Skeletal muscle tissue (tissue), 4 donors: ENCODE results near the gene DROSHA. TPM values are rescaled to one million over a fixed set of nuclear protein-coding genes. Genes with fewer than 3 reads are reported as not detected.
A peak's percentile ranks its signal among the peaks of the same experiment; 100 is the strongest.

Experiments
- H3K27ac ChIP-seq: one replicate; pipeline ENCODE4 v1.7.0; 2013; ENCODE audit warnings: mild to moderate bottlenecking, low read depth, low read length, inconsistent platforms
- H3K27me3 ChIP-seq, 3 donors: one replicate each; pipeline ENCODE4 v1.7.0; 2013; ENCODE audit warnings: low read length in 3 of 3; ENCODE audit not compliant: control insufficient read depth in 3 of 3, insufficient read depth in 3 of 3
- H3K36me3 ChIP-seq, 3 donors: one replicate each; pipeline ENCODE4 v1.7.0; 2013; ENCODE audit warnings: low read length in 3 of 3; ENCODE audit not compliant: control insufficient read depth in 3 of 3, insufficient read depth in 3 of 3
- H3K4me1 ChIP-seq, 3 donors: one replicate each; pipeline ENCODE4 v1.7.0; 2013; ENCODE audit warnings: low read length in 3 of 3, mild to moderate bottlenecking in 3 of 3; ENCODE audit not compliant: control insufficient read depth in 3 of 3, insufficient read depth in 3 of 3
- H3K4me3 ChIP-seq, 3 donors: one replicate each; pipeline ENCODE4 v1.7.0; 2013; ENCODE audit warnings: low read length in 3 of 3
- H3K9ac ChIP-seq, 3 donors: one replicate each; pipeline ENCODE4 v1.7.0; 2013; ENCODE audit warnings: low read length in 3 of 3, mild to moderate bottlenecking in 3 of 3, moderate library complexity in 2 of 3, low read depth in 1 of 3
- H3K9me3 ChIP-seq, 3 donors: one replicate each; pipeline ENCODE4 v1.7.0; 2013; ENCODE audit warnings: low read length in 3 of 3; ENCODE audit not compliant: control insufficient read depth in 3 of 3
- total RNA-seq: library from RNA; depleted of rRNA; stranded (reverse); fragments of >200 nt; gene quantifications from one replicate; pipeline ENCODE4 v1.2.3, GENCODE V29; 2014
- donor health status: Osteomylitis.

DROSHA gene
- total RNA-seq, 1 donor from 2014 or later: 67.3 TPM

DNA sequence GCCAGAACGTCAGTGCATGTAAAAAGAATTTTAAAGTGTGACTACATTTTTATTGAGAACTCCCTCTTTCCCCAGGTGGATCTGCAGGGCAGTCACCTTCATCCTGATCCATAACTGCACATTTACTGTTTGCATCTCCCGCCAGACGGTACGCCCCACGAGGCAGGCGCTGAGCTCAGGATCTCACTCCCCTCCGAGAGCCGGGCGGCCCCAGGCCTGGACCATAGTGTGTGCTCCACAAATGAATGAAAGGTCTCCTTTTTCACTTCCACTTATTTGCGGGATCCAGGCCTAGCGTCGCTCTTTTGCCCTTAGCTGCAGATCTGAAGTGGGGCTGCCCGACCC lies 378 bp downstream of the DROSHA start:
- Histone ChIP-seq H3K9ac (peak overlapping the region; percentile 87 to 95 (median 91)), H3K9me3 (no peaks in the 10 kb centered on the region), H3K36me3 (peaks cover 29 to 44% (median 38%) of the 10 kb centered on the region in 3 donors), H3K27me3 (no peaks in the 10 kb centered on the region), H3K27ac (peak overlapping the region; percentile 72), H3K4me3 (peak overlapping the region; percentile 95 to 99 (median 98)), H3K4me1 (peaks cover 20 to 30% (median 29%) of the 10 kb centered on the region in 3 donors)

DNA sequence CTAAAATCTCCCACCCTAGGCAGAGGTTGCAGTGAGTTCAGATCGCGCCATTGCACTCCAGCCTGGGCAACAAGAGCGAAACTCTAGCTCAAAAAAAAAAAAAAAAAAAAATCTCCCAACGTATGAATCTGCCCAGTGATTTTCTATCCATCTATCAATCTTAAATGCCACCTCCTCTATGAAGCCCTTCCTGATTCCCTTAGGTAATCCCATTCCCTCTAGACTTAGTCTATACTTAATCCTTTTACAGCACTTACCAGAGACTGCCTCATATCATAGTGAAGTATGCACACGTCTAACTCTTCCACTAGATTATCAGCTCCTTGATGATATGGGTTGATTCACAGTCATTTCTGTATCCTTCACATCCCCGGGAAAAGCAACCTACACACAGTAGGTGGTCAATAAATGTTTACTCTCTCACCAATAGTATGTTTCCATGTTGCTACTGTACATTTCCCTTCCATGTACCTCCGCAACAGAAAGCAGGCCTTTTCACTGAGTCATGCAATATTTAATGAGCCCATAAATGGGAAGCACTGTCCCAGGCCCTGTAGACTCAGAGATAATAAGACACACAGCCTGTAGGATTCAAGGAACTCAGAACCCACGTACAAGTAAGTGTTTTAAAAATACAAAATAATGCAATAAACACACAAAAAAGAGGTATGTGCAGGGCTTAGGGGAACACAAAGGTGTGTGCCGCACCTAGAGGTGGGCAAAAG lies 1.2 kb downstream of the DROSHA start:
- Histone ChIP-seq H3K4me3 (peak overlapping the region; percentile 95 to 99 (median 98)), H3K27me3 (no peaks in the 10 kb centered on the region), H3K9ac (peak overlapping the region; percentile 87 to 95 (median 91)), H3K4me1 (peaks cover 20 to 30% (median 29%) of the 10 kb centered on the region in 3 donors), H3K36me3 (peaks cover 36 to 48% (median 45%) of the 10 kb centered on the region in 3 donors), H3K9me3 (no peaks in the 10 kb centered on the region), H3K27ac (no peak overlapping the region)

DNA sequence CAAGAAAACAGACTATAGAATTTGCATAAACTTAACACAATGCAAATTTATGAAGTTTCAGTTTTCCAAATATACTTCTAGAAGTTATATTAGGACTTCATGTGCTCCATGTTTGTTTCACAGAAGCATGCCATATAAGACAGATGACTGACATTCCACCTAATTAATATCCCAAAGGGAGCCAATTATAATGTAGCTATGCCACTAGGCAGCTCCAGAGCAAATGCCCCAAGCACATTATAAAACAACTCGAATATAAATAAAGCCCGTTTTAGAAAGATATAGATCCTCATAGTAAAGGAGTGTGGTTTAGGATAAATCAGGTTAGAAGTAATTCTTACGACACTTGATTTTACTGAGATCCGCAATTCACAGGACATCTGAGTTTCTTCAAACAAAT lies 8.9 kb downstream of the DROSHA start:
- Histone ChIP-seq H3K9ac (no peak overlapping the region), H3K4me1 (no peaks in the 10 kb centered on the region), H3K27me3 (no peaks in the 10 kb centered on the region), H3K4me3 (no peak overlapping the region), H3K36me3 (peaks cover 29 to 51% (median 41%) of the 10 kb centered on the region in 3 donors), H3K27ac (no peak overlapping the region), H3K9me3 (no peaks in the 10 kb centered on the region)

DNA sequence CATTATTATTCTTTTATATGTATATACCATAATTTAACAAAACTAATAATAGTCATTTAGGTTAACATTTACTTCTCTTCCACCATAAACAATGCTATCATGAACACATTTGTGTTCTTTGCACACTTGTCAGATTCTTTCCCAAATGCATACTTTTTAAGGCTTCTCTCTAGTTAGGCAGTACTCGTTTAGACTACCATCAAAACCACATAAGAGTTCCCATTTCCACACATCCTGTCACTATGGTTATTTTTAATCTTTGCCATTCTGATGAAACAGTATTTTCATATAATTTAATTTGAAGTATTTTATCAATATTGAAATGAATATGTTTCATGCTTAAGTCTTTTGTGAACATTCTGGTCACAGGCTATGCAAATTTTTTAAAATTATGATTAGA lies 15.1 kb downstream of the DROSHA start:
- no peak overlapping the region for H3K4me3 ChIP-seq
- H3K27ac ChIP-seq: no peak overlapping the region
- no peaks in the 10 kb centered on the region for H3K27me3 ChIP-seq
- no peaks in the 10 kb centered on the region for H3K9me3 ChIP-seq
- no peaks in the 10 kb centered on the region for H3K4me1 ChIP-seq
- peaks cover 17 to 34% (median 30%) of the 10 kb centered on the region in 3 donors for H3K36me3 ChIP-seq
- no peak overlapping the region for H3K9ac ChIP-seq

DNA sequence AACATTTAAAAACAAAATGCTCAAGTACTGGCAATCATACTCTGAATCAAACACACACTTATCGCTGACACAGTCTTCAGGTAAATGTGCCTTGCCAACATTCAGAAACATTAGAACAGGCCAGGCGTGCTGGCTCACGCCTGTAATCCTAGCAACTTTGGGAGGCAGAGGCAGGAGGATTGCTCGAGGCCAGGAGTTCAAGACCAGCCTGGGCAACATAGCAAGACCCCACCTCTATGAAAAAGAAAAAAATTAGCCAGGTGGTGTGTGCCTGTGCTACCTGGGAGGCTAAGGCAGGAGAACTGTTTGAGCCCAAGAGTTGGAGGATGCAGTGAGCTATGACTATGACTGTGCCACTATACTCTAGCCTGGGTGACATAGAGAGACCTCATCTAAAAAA lies 20.6 kb downstream of the DROSHA start:
- Histone ChIP-seq H3K36me3 (peaks cover 44 to 57% (median 55%) of the 10 kb centered on the region in 3 donors), H3K9ac (no peak overlapping the region), H3K9me3 (no peaks in the 10 kb centered on the region), H3K27ac (no peak overlapping the region), H3K27me3 (no peaks in the 10 kb centered on the region), H3K4me1 (no peaks in the 10 kb centered on the region), H3K4me3 (no peak overlapping the region)

DNA sequence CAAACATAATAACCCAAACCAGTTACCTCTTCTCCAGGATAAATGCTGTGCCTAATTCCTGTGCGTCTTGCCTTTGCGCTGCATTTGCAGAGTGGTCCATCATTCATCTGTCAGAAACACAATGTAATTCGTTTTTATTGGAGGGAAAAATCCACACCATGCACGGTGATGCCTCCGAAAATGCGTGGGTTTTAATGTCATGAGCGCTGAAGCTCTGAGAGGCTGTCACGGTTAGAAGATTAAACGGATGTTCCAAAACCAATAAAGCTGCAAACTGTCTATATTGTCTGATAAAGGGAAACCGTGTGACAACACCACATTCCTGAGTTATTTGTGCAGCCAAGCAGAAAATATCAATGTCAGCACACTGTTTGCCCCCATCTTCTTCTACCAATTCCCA lies 27.4 kb downstream of the DROSHA start:
- Histone ChIP-seq H3K27me3 (no peaks in the 10 kb centered on the region), H3K4me3 (no peak overlapping the region), H3K27ac (no peak overlapping the region), H3K9ac (no peak overlapping the region), H3K4me1 (no peaks in the 10 kb centered on the region), H3K36me3 (peaks cover 41 to 62% (median 54%) of the 10 kb centered on the region in 3 donors), H3K9me3 (no peaks in the 10 kb centered on the region)

DNA sequence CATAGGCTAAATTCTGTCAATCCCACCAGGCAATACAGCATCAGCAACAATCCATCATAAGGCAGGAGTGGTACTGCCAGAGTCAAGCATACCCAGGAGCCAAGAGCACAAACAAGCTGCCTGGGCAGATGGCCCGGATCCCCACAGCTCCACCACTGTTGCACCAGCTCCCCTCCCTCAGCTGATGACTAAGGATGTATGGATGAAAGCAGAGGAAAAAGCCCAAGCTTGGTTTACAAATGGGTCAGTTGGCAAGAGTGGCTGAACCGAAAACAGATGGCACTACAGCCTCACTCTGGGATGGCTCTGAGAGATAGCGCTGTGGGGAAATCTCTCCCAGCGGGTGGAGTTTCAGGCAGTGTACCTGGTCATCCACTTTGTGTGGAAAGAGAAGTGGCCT lies 29.4 kb downstream of the DROSHA start:
- H3K36me3 ChIP-seq: peaks cover 43 to 60% (median 58%) of the 10 kb centered on the region in 3 donors
- H3K9ac ChIP-seq: no peak overlapping the region
- no peaks in the 10 kb centered on the region for H3K9me3 ChIP-seq
- no peak overlapping the region for H3K27ac ChIP-seq
- no peaks in the 10 kb centered on the region for H3K27me3 ChIP-seq
- H3K4me1 ChIP-seq: no peaks in the 10 kb centered on the region
- no peak overlapping the region for H3K4me3 ChIP-seq

DNA sequence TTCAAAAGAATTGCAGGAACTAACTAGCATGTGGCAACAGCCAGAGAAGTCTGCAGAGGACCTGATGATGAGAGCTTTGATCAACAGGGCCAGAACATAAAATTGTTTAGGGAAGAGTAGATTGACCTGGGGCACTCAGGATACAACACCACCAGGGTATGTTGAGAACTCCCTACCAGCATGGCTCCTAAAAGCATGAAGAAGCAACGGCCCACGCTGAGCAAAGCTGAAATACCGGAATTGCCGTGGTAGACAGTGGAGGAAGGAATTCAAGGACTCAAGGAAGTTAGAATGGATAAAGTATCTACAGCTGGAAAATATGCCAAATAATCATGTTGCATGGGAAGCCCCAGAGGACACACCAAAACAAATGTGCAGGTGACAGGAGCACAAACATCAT lies 31.6 kb downstream of the DROSHA start:
- no peak overlapping the region for H3K27ac ChIP-seq
- no peaks in the 10 kb centered on the region for H3K4me1 ChIP-seq
- peaks cover 58 to 78% (median 78%) of the 10 kb centered on the region in 3 donors for H3K36me3 ChIP-seq
- H3K9ac ChIP-seq: no peak overlapping the region
- no peak overlapping the region for H3K4me3 ChIP-seq
- H3K9me3 ChIP-seq: no peaks in the 10 kb centered on the region
- H3K27me3 ChIP-seq: no peaks in the 10 kb centered on the region

DNA sequence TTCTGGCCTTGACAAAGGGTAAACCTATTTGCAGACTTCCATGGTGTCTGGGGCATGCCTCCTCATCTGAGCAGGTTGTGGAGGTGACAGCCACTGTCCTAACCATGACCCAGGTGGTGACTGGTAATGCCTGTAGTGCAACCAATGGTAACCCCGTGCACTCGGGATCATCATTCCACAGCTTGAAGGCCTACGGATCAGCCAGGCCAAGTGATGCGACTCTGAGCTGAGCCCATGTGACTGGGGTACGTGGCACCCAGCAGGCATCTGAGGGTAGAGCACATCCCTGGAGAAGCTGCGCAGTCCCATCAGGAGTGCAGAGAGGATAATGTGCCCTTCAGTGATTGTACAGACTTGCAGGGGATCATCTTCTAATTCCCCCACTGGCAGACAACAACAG lies 35.0 kb downstream of the DROSHA start:
- no peaks in the 10 kb centered on the region for H3K9me3 ChIP-seq
- no peaks in the 10 kb centered on the region for H3K27me3 ChIP-seq
- no peak overlapping the region for H3K27ac ChIP-seq
- H3K4me1 ChIP-seq: no peaks in the 10 kb centered on the region
- no peak overlapping the region for H3K4me3 ChIP-seq
- no peak overlapping the region for H3K9ac ChIP-seq
- H3K36me3 ChIP-seq: peaks cover 40 to 72% (median 65%) of the 10 kb centered on the region in 3 donors

DNA sequence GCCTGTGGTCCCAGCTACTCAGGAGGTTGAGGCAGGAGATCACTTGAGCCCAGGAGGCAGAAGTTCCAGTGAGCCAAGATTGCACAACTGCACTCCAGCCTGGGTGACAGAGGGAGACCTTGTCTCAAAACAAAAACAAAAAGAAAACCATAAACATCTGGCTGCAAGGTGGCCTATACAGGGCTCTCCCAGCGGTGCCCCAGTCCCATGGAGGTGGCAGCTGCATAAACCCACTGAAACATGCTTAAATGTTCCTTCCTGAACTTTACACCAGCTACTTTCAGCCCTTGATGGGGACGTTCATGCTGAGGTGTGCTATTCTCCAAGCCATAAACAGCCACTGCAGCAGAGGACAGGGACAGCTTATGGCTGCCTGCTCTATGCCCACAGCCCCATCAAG lies 35.6 kb downstream of the DROSHA start:
- Histone ChIP-seq H3K27ac (no peak overlapping the region), H3K4me1 (no peaks in the 10 kb centered on the region), H3K9ac (no peak overlapping the region), H3K27me3 (no peaks in the 10 kb centered on the region), H3K9me3 (no peaks in the 10 kb centered on the region), H3K4me3 (no peak overlapping the region), H3K36me3 (peaks cover 39 to 71% (median 62%) of the 10 kb centered on the region in 3 donors)
